H1 (cell line): ENCODE measurements around the gene ANKRD60. TPM values are rescaled to one million over a fixed set of nuclear protein-coding genes. Genes with fewer than 3 reads are reported as not detected.

Experiments
- CTCF ChIA-PET: fragments of 300-600 bp; sonication (Branson Sonifier 250); formaldehyde crosslinking; loops from one replicate; lab custom pipeline; 2021; ENCODE audit not compliant: partially characterized antibody; lab: Charles Lee
- POLR2A ChIA-PET: fragments of 300-600 bp; sonication (Branson Sonifier 250); formaldehyde crosslinking; loops from one replicate; lab custom pipeline; 2021; ENCODE audit warnings: inconsistent platforms; ENCODE audit not compliant: partially characterized antibody; lab: Charles Lee
- DNase-seq, 2 experiments: peaks; one replicate each; pipeline versions ENCODE4 v3.0.0 to v3.0.0-alpha.2; 2010 to 2022; ENCODE audit warnings: low spot score in 2 of 2, low read depth in 1 of 2, mixed read lengths in 1 of 2
- FAIRE-seq: peaks from 2 replicates; lab custom pipeline; 2011; peaks lifted over from hg19 to GRCh38; lab: Jason Lieb, UNC
- H2AFZ ChIP-seq: 2 replicates; pipeline ENCODE4 v1.8.1; 2012; ENCODE audit warnings: low read length, inconsistent platforms
- H2AK5ac ChIP-seq: 2 replicates; pipeline ENCODE4 v1.6.1; 2013; ENCODE audit warnings: low read depth, low read length
- H2BK120ac ChIP-seq: replicated peaks from 2 replicates; pipeline ENCODE3; 2013; ENCODE audit warnings: low read depth, low read length, inconsistent platforms
- H2BK12ac ChIP-seq: 2 replicates; pipeline ENCODE4 v1.6.1; 2013; ENCODE audit warnings: low read depth, low read length
- H2BK15ac ChIP-seq: 2 replicates; pipeline ENCODE4 v1.6.1; 2013; ENCODE audit warnings: low read length
- H2BK20ac ChIP-seq: 2 replicates; pipeline ENCODE4 v1.6.1; 2013; ENCODE audit warnings: low read length
- H2BK5ac ChIP-seq: 2 replicates; pipeline ENCODE4 v1.6.1; 2013; ENCODE audit warnings: low read depth, low read length
- H3K14ac ChIP-seq: 2 replicates; pipeline ENCODE4 v1.6.1; 2013; ENCODE audit warnings: inconsistent platforms; ENCODE audit not compliant: insufficient read length
- H3K18ac ChIP-seq: 2 replicates; pipeline ENCODE4 v1.6.1; 2013; ENCODE audit warnings: low read length; ENCODE audit errors: extremely low read depth
- H3K23ac ChIP-seq: 2 replicates; pipeline ENCODE4 v1.6.1; 2013; ENCODE audit warnings: inconsistent platforms; ENCODE audit not compliant: insufficient read length
- H3K23me2 ChIP-seq: 2 replicates; pipeline ENCODE4 v1.6.1; 2013; ENCODE audit warnings: low read depth, low read length
- H3K27ac ChIP-seq: 2 replicates; pipeline ENCODE4 v1.6.1; 2011; ENCODE audit warnings: low read depth, low read length, inconsistent platforms
- H3K27me3 ChIP-seq, 4 experiments: replicated peaks in 1 of 4; 1 replicate in 1 of 4; 2 replicates in 3 of 4; pipeline versions ENCODE4 v1.6.1 to v1.8.1; 2011 to 2013; ENCODE audit warnings: low read length in 3 of 4, mild to moderate bottlenecking in 3 of 4, inconsistent platforms in 2 of 4, mixed read lengths in 2 of 4, moderate library complexity in 1 of 4; ENCODE audit not compliant: control insufficient read depth in 3 of 4, insufficient read depth in 3 of 4; ENCODE audit errors: extremely low read depth in 1 of 4
- H3K36me3 ChIP-seq, 4 experiments: 2 replicates each; pipeline versions ENCODE4 v1.6.1 to v1.8.1; 2011 to 2013; ENCODE audit warnings: mild to moderate bottlenecking in 4 of 4, low read length in 3 of 4, moderate library complexity in 2 of 4, control low read depth in 1 of 4, inconsistent platforms in 1 of 4; ENCODE audit not compliant: insufficient read depth in 4 of 4, control insufficient read depth in 2 of 4
- H3K4ac ChIP-seq: replicated peaks from 2 replicates; pipeline ENCODE3; 2013; ENCODE audit warnings: low read length, low read depth, mixed read lengths, inconsistent platforms; ENCODE audit not compliant: insufficient read length
- H3K4me1 ChIP-seq, 4 experiments: replicated peaks in 1 of 4; 1 replicate in 1 of 4; 2 replicates in 3 of 4; pipeline versions ENCODE4 v1.6.1 to v1.8.1; 2011 to 2013; ENCODE audit warnings: low read length in 3 of 4, inconsistent platforms in 2 of 4, mixed read lengths in 1 of 4; ENCODE audit not compliant: insufficient read depth in 4 of 4, control insufficient read depth in 3 of 4
- H3K4me2 ChIP-seq, 2 experiments: 2 replicates each; pipeline versions ENCODE4 v1.6.1 to v1.8.1; 2011 to 2013; ENCODE audit warnings: low read depth in 2 of 2, low read length in 2 of 2, control low read depth in 1 of 2, inconsistent platforms in 1 of 2, mild to moderate bottlenecking in 1 of 2; ENCODE audit not compliant: insufficient read depth in 1 of 2
- H3K4me3 ChIP-seq, 4 experiments: fragments of 200-600, 300-600 bp in 1 of 4; sonication (generic), shearing (Covaris generic), sonication (Bioruptor Twin) in 1 of 4; 2 replicates each; pipeline versions ENCODE4 v1.5.1 to v1.8.1; 2011 to 2016; ENCODE audit warnings: low read length in 4 of 4, low read depth in 3 of 4, control low read depth in 2 of 4, inconsistent platforms in 2 of 4, mild to moderate bottlenecking in 2 of 4, mixed read lengths in 1 of 4, moderate library complexity in 1 of 4; ENCODE audit not compliant: insufficient read depth in 2 of 4; ENCODE audit errors: extremely low read depth in 1 of 4
- H3K56ac ChIP-seq: replicated peaks from 2 replicates; pipeline ENCODE3; 2013; ENCODE audit warnings: low read depth, mild to moderate bottlenecking, mixed read lengths, low read length, inconsistent platforms; ENCODE audit not compliant: insufficient read length
- H3K79me1 ChIP-seq: 2 replicates; pipeline ENCODE4 v1.6.1; 2013; ENCODE audit warnings: low read depth, low read length, control low read depth
- H3K79me2 ChIP-seq, 2 experiments: 2 replicates each; pipeline versions ENCODE4 v1.6.1 to v1.8.1; 2012 to 2013; ENCODE audit warnings: low read length in 2 of 2, mild to moderate bottlenecking in 2 of 2, inconsistent platforms in 1 of 2; ENCODE audit not compliant: insufficient read depth in 2 of 2, control insufficient read depth in 1 of 2
- H3K9ac ChIP-seq, 4 experiments: replicated peaks in 1 of 4; 1 replicate in 1 of 4; 2 replicates in 3 of 4; pipeline versions ENCODE4 v1.6.1 to v1.8.1; 2011 to 2013; ENCODE audit warnings: low read depth in 3 of 4, low read length in 3 of 4, control low read depth in 2 of 4, mild to moderate bottlenecking in 2 of 4, moderate library complexity in 2 of 4, inconsistent platforms in 1 of 4; ENCODE audit errors: extremely low read depth in 1 of 4
- H3K9me3 ChIP-seq, 2 experiments: 2 replicates each; pipeline versions ENCODE4 v1.6.1 to v1.8.1; 2012 to 2013; ENCODE audit warnings: mild to moderate bottlenecking in 2 of 2, moderate library complexity in 2 of 2, control low read depth in 1 of 2, inconsistent platforms in 1 of 2, low read depth in 1 of 2, low read length in 1 of 2, mixed read lengths in 1 of 2; ENCODE audit not compliant: insufficient read depth in 2 of 2
- H4K20me1 ChIP-seq, 2 experiments: replicated peaks in 1 of 2; 2 replicates each; pipeline versions ENCODE3 to v1.8.1; 2011 to 2013; ENCODE audit warnings: inconsistent platforms in 2 of 2, low read length in 2 of 2, mild to moderate bottlenecking in 1 of 2; ENCODE audit not compliant: insufficient read depth in 2 of 2, control insufficient read depth in 1 of 2
- H4K5ac ChIP-seq: 2 replicates; pipeline ENCODE4 v1.6.1; 2013; ENCODE audit warnings: low read length, low read depth, mixed read lengths, inconsistent platforms; ENCODE audit not compliant: insufficient read length
- H4K8ac ChIP-seq: 2 replicates; pipeline ENCODE4 v1.8.0; 2013; ENCODE audit warnings: mild to moderate bottlenecking, moderate library complexity, low read length, inconsistent platforms; ENCODE audit not compliant: insufficient read depth; ENCODE audit errors: extremely low read depth
- H4K91ac ChIP-seq: replicated peaks from 2 replicates; pipeline ENCODE3; 2013; ENCODE audit warnings: low read length, mixed read lengths, inconsistent platforms; ENCODE audit not compliant: insufficient read length
- BRCA1 ChIP-seq: IDR thresholded peaks from 2 replicates; pipeline ENCODE4 v1.6.1; 2012; ENCODE audit warnings: low read depth, low read length, improper control_type of control experiment
- CEBPB ChIP-seq: IDR thresholded peaks from 2 replicates; pipeline ENCODE4 v1.6.1; 2012; ENCODE audit warnings: low read depth, low read length
- CREB1 ChIP-seq: IDR thresholded peaks from 2 replicates; pipeline ENCODE4 v1.6.1; 2012; ENCODE audit warnings: inconsistent platforms
- EZH2 ChIP-seq: fragments of 200-600 bp; sonication (generic); IDR thresholded peaks from 2 replicates; pipeline ENCODE4 v1.7.1; 2012; ENCODE audit warnings: low read depth, mild to moderate bottlenecking, moderate library complexity, low read length, inconsistent platforms; ENCODE audit not compliant: severe bottlenecking
- GTF2F1 ChIP-seq: IDR thresholded peaks from 2 replicates; pipeline ENCODE4 v1.6.1; 2012; ENCODE audit warnings: low read depth, low read length, improper control_type of control experiment, borderline replicate concordance
- KDM1A ChIP-seq: fragments of 200-600, 300-600 bp; sonication (generic); IDR thresholded peaks from 2 replicates; pipeline ENCODE4 v1.7.1; 2016; ENCODE audit warnings: mild to moderate bottlenecking, low read length, borderline replicate concordance
- KDM5A ChIP-seq: fragments of 200-600 bp; IDR thresholded peaks from 2 replicates; pipeline ENCODE4 v1.7.1; 2012; ENCODE audit warnings: mild to moderate bottlenecking, low read length, inconsistent platforms, mixed read lengths
- POLR2AphosphoS5 ChIP-seq: IDR thresholded peaks from 2 replicates; pipeline ENCODE4 v1.6.1; 2011; ENCODE audit warnings: low read depth, low read length
- RNF2 ChIP-seq: fragments of 200-900, 300-1000 bp; sonication (generic); IDR thresholded peaks from 2 replicates; pipeline ENCODE4 v1.7.1; 2016; ENCODE audit warnings: borderline replicate concordance, low read depth, mild to moderate bottlenecking, antibody characterized with exemption, low read length; ENCODE audit not compliant: poor library complexity, severe bottlenecking; ENCODE audit errors: missing control alignments
- WGBS, 2 experiments: shearing (Covaris generic) in 1 of 2; methylation state at CpG; one replicate each; pipeline versions ENCODE4 v1.1.6 to v1.1.7; 2013 to 2015; ENCODE audit warnings: low lambda C conversion rate in 2 of 2, mixed read lengths in 2 of 2, inconsistent platforms in 1 of 2, low coverage in 1 of 2, missing lambda C conversion rate in 1 of 2; ENCODE audit not compliant: insufficient replicate concordance in 2 of 2, insufficient coverage in 1 of 2, insufficient read length in 1 of 2; ENCODE audit errors: extremely low coverage in 1 of 2, missing lambda C conversion rate in 1 of 2; 5-methylcytosine and 5-hydroxymethylcytosine counted together
- polyA plus RNA-seq, 7 experiments: library from polyadenylated mRNA; depleted of rRNA in 3 of 7; stranded (reverse) in 5 of 7; unstranded in 2 of 7; fragments of >200 nt in 5 of 7; fragments of 200-250 nt in 2 of 7; gene quantifications; 1 replicate in 5 of 7; 2 replicates in 1 of 7; 4 replicates in 1 of 7; pipeline versions ENCODE4 v1.2.1 to v1.2.3, GENCODE V29; 2011 to 2013; ENCODE audit warnings: missing spikeins in 2 of 7, mixed read lengths in 2 of 7
- total RNA-seq: library from RNA; stranded (reverse); fragmentation: NEBNext Ultra II Directional; extraction: Animal tissue kit (Norgen Biotek cat#: 25700); gene quantifications from 2 replicates; pipeline ENCODE4 v1.2.1, GENCODE V29; 2021
- TF ChIP-seq, protein P1 (sequence below), 3 experiments: IDR thresholded peaks; 1 replicate in 2 of 3; 2 replicates in 1 of 3; pipeline versions ENCODE4 v1.5.1 to v1.6.1; 2011; ENCODE audit warnings: low read length in 3 of 3, mild to moderate bottlenecking in 3 of 3, inconsistent platforms in 2 of 3, low read depth in 1 of 3, moderate library complexity in 1 of 3; ENCODE audit not compliant: insufficient read depth in 1 of 3; ENCODE audit errors: control extremely low read depth in 1 of 3
- TF ChIP-seq, protein P2 (sequence below): IDR thresholded peaks from 2 replicates; pipeline ENCODE4 v1.6.1; 2011; ENCODE audit warnings: low read depth, mild to moderate bottlenecking, low read length; ENCODE audit not compliant: insufficient read depth

ANKRD60 gene
- total and polyA plus RNA-seq, 2 of the 8 experiments (the other 6 are each of a cell fraction or from before 2014, with no cell fraction given) = not detected

DNA sequence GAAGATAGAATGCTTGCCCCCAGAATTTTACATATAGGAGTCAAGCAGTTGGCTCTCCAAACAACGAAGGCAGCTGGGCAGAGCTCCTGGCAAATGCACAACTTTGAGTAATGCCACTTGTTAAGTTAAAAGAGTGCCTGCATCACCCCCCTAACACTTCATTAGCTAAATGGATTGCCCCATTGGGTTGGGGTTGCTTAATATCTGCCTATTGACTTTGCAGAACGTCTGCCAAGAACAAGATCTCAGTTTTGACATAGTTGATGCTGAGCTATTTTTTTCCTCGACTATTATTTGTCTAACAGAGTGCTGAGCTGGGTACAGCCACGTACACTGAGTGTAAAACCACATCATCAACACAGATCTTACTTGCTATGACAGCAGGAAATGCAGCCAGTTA is 12.1 kb downstream of the ANKRD60 start:
- no peaks in the 10 kb centered on the region; a peak in 3 of 7 replicates for H3K27me3 ChIP-seq
- no peaks in the 10 kb centered on the region for H3K36me3 ChIP-seq
- no peak overlapping the region for H2BK5ac ChIP-seq
- ChIA-PET CTCF (interaction anchor here (0.9 to 1.5 kb wide), 6 partner anchors 8 to 562 kb away, joined by 3 to 4 read pairs (median 3); no protein-coding TSS in a partner anchor), POLR2A (no interaction called here)
- H2BK15ac ChIP-seq = no peak overlapping the region
- no peak overlapping the region for H3K14ac ChIP-seq
- H4K5ac ChIP-seq = no peak overlapping the region
- H3K4me2 ChIP-seq = no peak overlapping the region
- H4K20me1 ChIP-seq = no peaks in the 10 kb centered on the region
- no peaks in the 10 kb centered on the region for H3K79me1 ChIP-seq
- H3K18ac ChIP-seq = no peak overlapping the region
- H3K23me2 ChIP-seq = no peaks in the 10 kb centered on the region
- no peak overlapping the region for H4K91ac ChIP-seq
- H3K27ac ChIP-seq = no peak overlapping the region
- no peak overlapping the region for H2BK120ac ChIP-seq
- H3K4me3 ChIP-seq = no peak overlapping the region
- DNase-seq (no peak), FAIRE-seq (no peak)
- H2BK20ac ChIP-seq = no peak overlapping the region
- no peak overlapping the region for H3K56ac ChIP-seq
- H3K23ac ChIP-seq = no peak overlapping the region
- H3K9ac ChIP-seq = no peak overlapping the region
- no peaks in the 10 kb centered on the region for H3K79me2 ChIP-seq
- H4K8ac ChIP-seq = no peak overlapping the region
- no peak overlapping the region for H2AK5ac ChIP-seq
- WGBS, 2 experiments = 96% methylated on average over 4 of the region's 4 CpGs; no CpG with 5 or more reads in 1 of the 2 experiments
- H2BK12ac ChIP-seq = no peak overlapping the region
- H3K4me1 ChIP-seq = no peaks in the 10 kb centered on the region
- H3K9me3 ChIP-seq = no peaks in the 10 kb centered on the region
- H2AFZ ChIP-seq = no peak overlapping the region
- no peak overlapping the region for H3K4ac ChIP-seq
- TF ChIP-seq, protein P1, sequence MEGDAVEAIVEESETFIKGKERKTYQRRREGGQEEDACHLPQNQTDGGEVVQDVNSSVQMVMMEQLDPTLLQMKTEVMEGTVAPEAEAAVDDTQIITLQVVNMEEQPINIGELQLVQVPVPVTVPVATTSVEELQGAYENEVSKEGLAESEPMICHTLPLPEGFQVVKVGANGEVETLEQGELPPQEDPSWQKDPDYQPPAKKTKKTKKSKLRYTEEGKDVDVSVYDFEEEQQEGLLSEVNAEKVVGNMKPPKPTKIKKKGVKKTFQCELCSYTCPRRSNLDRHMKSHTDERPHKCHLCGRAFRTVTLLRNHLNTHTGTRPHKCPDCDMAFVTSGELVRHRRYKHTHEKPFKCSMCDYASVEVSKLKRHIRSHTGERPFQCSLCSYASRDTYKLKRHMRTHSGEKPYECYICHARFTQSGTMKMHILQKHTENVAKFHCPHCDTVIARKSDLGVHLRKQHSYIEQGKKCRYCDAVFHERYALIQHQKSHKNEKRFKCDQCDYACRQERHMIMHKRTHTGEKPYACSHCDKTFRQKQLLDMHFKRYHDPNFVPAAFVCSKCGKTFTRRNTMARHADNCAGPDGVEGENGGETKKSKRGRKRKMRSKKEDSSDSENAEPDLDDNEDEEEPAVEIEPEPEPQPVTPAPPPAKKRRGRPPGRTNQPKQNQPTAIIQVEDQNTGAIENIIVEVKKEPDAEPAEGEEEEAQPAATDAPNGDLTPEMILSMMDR (IDR thresholded peaks at IDR 0.05; ENCODE audit: control extremely low read depth in 1 of 3, insufficient read depth in 1 of 3, low read depth in 1 of 3, low read length in 3 of 3) = no peak
- TF ChIP-seq BRCA1 = no peak
- TF ChIP-seq KDM1A = no peak
- TF ChIP-seq, protein P2, sequence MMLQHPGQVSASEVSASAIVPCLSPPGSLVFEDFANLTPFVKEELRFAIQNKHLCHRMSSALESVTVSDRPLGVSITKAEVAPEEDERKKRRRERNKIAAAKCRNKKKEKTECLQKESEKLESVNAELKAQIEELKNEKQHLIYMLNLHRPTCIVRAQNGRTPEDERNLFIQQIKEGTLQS = no peak
- no peak for TF ChIP-seq GTF2F1
- TF ChIP-seq RNF2 = no peak
- no peak for TF ChIP-seq EZH2
- no peak for TF ChIP-seq KDM5A
- no peak for TF ChIP-seq CEBPB
- no peak for TF ChIP-seq POLR2AphosphoS5
- no peak for TF ChIP-seq CREB1
